HEK293T (cell line): ENCODE results near the gene MRPL39.

Source experiments
- CTCF ChIA-PET: fragments of 350-600 bp; formaldehyde crosslinking; extraction: SDS; loops from one replicate; lab custom pipeline; 2021; ENCODE audit warnings: antibody characterized with exemption, inconsistent platforms; lab: Yijun Ruan, JAX
- POLR2A ChIA-PET: fragments of 350-600 bp; formaldehyde crosslinking; extraction: SDS; loops from one replicate; lab custom pipeline; 2020; ENCODE audit warnings: antibody characterized with exemption, inconsistent platforms; lab: Yijun Ruan, JAX
- DNase-seq: peaks from one replicate; pipeline ENCODE4 v3.0.0; 2012; ENCODE audit warnings: mixed read lengths; ENCODE audit errors: extremely low spot score
- ARNT ChIP-seq: fragments of 450-650 bp; IDR thresholded peaks from 2 replicates; pipeline ENCODE4 v1.6.1; 2017; ENCODE audit warnings: mild to moderate bottlenecking
- BHLHE40 ChIP-seq: fragments of 450-650 bp; IDR thresholded peaks from 2 replicates; pipeline ENCODE4 v1.6.1; 2016; ENCODE audit warnings: mild to moderate bottlenecking, moderate library complexity, borderline replicate concordance
- CTBP1 ChIP-seq: fragments of 450-650 bp; IDR thresholded peaks from 2 replicates; pipeline ENCODE4 v1.6.1; 2016; ENCODE audit warnings: borderline replicate concordance
- ELF4 ChIP-seq: fragments of 450-650 bp; IDR thresholded peaks from 2 replicates; pipeline ENCODE4 v1.6.1; 2017; ENCODE audit warnings: antibody characterized with exemption
- FOXA1 ChIP-seq: fragments of 450-650 bp; IDR thresholded peaks from 2 replicates; pipeline ENCODE4 v1.6.1; 2016; ENCODE audit warnings: mild to moderate bottlenecking
- FOXK2 ChIP-seq: fragments of 450-650 bp; IDR thresholded peaks from 2 replicates; pipeline ENCODE4 v1.6.1; 2016; ENCODE audit warnings: mild to moderate bottlenecking
- FOXM1 ChIP-seq: fragments of 450-650 bp; IDR thresholded peaks from 2 replicates; pipeline ENCODE4 v1.6.1; 2017; ENCODE audit warnings: mild to moderate bottlenecking, borderline replicate concordance
- HDGF ChIP-seq: fragments of 450-650 bp; IDR thresholded peaks from 2 replicates; pipeline ENCODE4 v1.6.1; 2017; ENCODE audit warnings: antibody characterized with exemption, borderline replicate concordance
- L3MBTL2 ChIP-seq: fragments of 450-650 bp; conservative IDR thresholded peaks from 2 replicates; pipeline ENCODE4 v1.6.1; 2016; ENCODE audit warnings: mild to moderate bottlenecking
- LEF1 ChIP-seq: fragments of 450-650 bp; IDR thresholded peaks from 2 replicates; pipeline ENCODE4 v1.6.1; 2017; ENCODE audit warnings: mild to moderate bottlenecking, borderline replicate concordance
- NFRKB ChIP-seq: fragments of 450-650 bp; IDR thresholded peaks from 2 replicates; pipeline ENCODE4 v1.6.1; 2016; ENCODE audit warnings: mild to moderate bottlenecking, moderate library complexity
- SP1 ChIP-seq: fragments of 450-650 bp; IDR thresholded peaks from 2 replicates; pipeline ENCODE4 v1.6.1; 2017
- SUZ12 ChIP-seq: fragments of 450-650 bp; IDR thresholded peaks from 2 replicates; pipeline ENCODE4 v1.6.1; 2016; ENCODE audit warnings: mild to moderate bottlenecking
- TARDBP ChIP-seq: fragments of 450-650 bp; IDR thresholded peaks from 2 replicates; pipeline ENCODE4 v1.6.1; 2016
- ZNF384 ChIP-seq: fragments of 450-650 bp; IDR thresholded peaks from 2 replicates; pipeline ENCODE4 v1.6.1; 2016
- TF ChIP-seq, protein P1 (sequence below): fragments of 450-650 bp; IDR thresholded peaks from 2 replicates; pipeline ENCODE4 v1.6.1; 2016

Gene MRPL39

DNA sequence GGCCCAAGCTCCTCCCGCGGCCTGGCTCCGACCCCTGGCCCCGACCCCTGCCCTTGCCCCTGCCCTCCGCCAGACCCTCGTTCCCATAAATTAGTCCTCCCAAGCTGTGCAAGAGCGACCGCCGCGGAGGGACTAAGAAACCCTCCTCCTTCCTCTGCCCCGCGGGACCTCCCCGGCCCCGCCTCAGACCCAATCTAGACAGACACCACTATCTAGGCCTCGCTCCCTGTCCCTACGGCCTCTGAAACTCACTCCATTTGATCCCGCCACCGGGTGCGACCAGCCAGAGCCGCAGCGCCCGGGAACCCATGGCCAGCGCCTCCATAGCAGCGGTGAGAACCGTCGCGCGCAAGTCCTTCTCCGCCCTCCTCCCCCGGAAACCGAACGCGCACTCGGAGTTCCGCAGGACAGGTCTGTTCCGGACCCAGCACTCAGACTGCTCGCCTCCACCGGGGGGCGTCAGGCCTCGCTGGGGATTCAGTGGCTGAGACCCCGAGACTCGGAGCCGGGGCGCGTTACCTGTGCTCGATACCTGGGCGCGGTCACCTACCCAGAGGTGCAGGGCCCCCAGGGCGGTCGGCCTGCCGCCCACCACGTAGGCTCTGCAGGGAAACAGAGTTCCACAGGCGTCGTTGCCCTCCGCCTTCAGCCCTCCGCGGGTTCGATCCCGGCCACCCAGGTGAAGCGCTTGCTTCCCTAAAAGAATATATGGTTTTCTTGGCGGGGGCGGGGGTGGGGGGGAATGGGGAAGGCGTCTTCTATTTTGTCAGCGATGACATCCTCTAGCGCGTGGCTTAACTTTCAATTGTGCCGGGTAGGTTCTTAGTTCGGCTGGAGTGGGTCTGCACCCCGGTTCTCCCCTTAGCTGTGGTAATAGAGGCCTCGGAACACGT, at the start of gene MRPL39:
TSS of gene MRPL39 (minus strand) at position 331 of the 893 bp plus-strand sequence. CDS start at position 325, 6 bp downstream.
- no peak for TF ChIP-seq TARDBP
- TF ChIP-seq NFRKB, result 0 out of 2 replicates have a peak, but pooled peaks have one; percentile 30
- TF ChIP-seq FOXA1, result no peak
- no peak for TF ChIP-seq SUZ12
- TF ChIP-seq CTBP1, result peak; percentile 78; the same call in 1 of the 2 replicates
- no peak for TF ChIP-seq SP1
- TF ChIP-seq ELF4, result peak; percentile 42; the same call in 1 of the 2 replicates
- TF ChIP-seq HDGF, result no peak
- TF ChIP-seq ARNT, result no peak
- TF ChIP-seq FOXK2, result no peak
- no peak for TF ChIP-seq LEF1
- TF ChIP-seq L3MBTL2, result peak; percentile 70
- TF ChIP-seq FOXM1, result no peak
- TF ChIP-seq ZNF384, result no peak
- no peak for TF ChIP-seq BHLHE40
- TF ChIP-seq, protein P1, sequence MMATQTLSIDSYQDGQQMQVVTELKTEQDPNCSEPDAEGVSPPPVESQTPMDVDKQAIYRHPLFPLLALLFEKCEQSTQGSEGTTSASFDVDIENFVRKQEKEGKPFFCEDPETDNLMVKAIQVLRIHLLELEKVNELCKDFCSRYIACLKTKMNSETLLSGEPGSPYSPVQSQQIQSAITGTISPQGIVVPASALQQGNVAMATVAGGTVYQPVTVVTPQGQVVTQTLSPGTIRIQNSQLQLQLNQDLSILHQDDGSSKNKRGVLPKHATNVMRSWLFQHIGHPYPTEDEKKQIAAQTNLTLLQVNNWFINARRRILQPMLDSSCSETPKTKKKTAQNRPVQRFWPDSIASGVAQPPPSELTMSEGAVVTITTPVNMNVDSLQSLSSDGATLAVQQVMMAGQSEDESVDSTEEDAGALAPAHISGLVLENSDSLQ, result no peak
- ChIA-PET CTCF (interaction anchor here (0.8 to 1.6 kb wide), 3 partner anchors 9 to 105 kb away, joined by 3 to 13 read pairs (median 5); no protein-coding TSS in a partner anchor), POLR2A (interaction anchor here (0.8 to 1.6 kb wide), 3 partner anchors 127 to 563 kb away, joined by 3 to 6 read pairs (median 3); partner anchors contain the start of genes APP, ATP5PF and GABPA)
- DNase-seq, result peak; percentile 91

DNA sequence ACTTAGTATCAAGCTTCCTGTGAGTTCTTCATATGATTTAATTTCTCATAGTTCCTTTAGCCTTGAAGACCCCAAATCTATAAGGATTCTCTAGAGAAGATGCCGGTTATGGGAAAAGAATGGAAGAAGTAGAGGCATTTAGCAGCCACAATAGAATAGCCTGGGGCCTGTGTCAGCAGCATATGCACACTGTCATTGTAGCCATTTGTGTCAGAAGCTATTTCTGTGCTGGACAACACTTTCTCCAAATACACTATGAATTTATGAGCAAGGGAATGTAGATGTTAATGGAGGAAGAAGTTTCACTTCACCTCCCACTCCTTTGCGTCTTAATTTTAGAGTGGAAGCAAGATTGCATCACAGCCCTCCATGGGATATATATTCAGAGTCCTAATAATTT, 49.1 kb upstream of the MRPL39 start:
- CTCF ChIA-PET, result no interaction called here
- POLR2A ChIA-PET, result no interaction called here
- no peak for TF ChIP-seq SUZ12
- no peak for TF ChIP-seq CTBP1
- TF ChIP-seq FOXA1, result no peak
- TF ChIP-seq, protein P1, result no peak
- TF ChIP-seq ZNF384, result no peak
- no peak for TF ChIP-seq LEF1
- TF ChIP-seq FOXK2, result no peak
- no peak for TF ChIP-seq FOXM1
- no peak for TF ChIP-seq SP1
- TF ChIP-seq L3MBTL2, result no peak
- no peak for TF ChIP-seq TARDBP
- TF ChIP-seq ARNT, result no peak
- TF ChIP-seq BHLHE40, result no peak
- no peak for DNase-seq

DNA sequence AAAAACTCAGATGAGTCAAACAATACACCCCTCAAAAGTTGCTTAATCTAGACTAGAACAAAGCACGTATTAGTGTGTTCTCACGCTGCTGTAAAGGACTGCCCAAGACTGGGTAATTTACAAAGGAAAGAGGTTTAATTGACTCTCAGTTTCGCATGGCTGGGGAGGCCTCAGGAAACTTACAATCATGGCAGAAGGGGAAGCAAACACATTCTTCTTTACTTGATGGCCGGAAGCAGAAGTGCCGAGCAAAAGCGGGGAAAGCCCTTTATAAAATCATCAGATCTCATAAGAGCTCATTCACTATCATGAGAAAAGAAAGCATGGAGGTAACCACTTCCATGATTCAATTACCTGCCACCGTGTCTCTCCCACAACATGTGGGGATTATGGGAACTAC, 41.9 kb upstream of the MRPL39 start:
- ChIA-PET POLR2A (no interaction called here), CTCF (no interaction called here)
- no peak for DNase-seq
- TF ChIP-seq ARNT, result no peak
- TF ChIP-seq FOXM1, result no peak
- TF ChIP-seq FOXA1, result no peak
- no peak for TF ChIP-seq LEF1
- TF ChIP-seq, protein P1, result no peak
- no peak for TF ChIP-seq BHLHE40
- TF ChIP-seq TARDBP, result no peak
- TF ChIP-seq HDGF, result no peak
- no peak for TF ChIP-seq FOXK2
- no peak for TF ChIP-seq NFRKB
- no peak for TF ChIP-seq ZNF384
- TF ChIP-seq CTBP1, result no peak
- no peak for TF ChIP-seq SP1
- no peak for TF ChIP-seq L3MBTL2
- no peak for TF ChIP-seq SUZ12
- no peak for TF ChIP-seq ELF4

DNA sequence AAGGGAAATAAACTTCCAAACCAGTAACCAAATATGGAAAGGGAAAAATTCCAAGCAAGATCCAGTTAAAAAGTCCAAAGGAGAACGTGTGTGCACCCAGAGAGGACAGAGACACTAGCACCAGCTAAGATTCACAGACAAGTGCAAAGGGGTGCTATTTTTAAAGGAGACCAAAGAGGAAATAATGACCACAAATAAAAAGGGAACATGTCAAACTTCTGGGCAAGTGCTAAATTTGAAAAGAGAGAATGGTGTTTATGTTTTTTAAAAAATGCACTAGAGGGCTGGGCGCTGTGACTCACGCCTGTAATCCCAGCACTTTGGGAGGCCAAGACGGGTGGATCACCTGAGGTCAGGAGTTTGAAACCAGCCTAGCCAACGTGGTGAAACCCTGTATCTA, 40.4 kb upstream of the MRPL39 start:
- POLR2A ChIA-PET, result no interaction called here
- CTCF ChIA-PET, result no interaction called here
- no peak for DNase-seq
- TF ChIP-seq ELF4 (no peak), ARNT (no peak), SP1 (no peak), FOXA1 (no peak), L3MBTL2 (no peak), TARDBP (no peak)

GRCh38 chr21:25646474-25646873, 39.2 kb upstream of the MRPL39 start:
- no peak for TF ChIP-seq FOXM1
- no peak for TF ChIP-seq BHLHE40
- no peak for TF ChIP-seq CTBP1
- TF ChIP-seq HDGF, result no peak
- TF ChIP-seq LEF1, result no peak
- TF ChIP-seq ZNF384, result no peak
- no peak for TF ChIP-seq ELF4
- no peak for TF ChIP-seq FOXA1
- TF ChIP-seq SUZ12, result no peak
- no peak for TF ChIP-seq TARDBP
- TF ChIP-seq, protein P1, result no peak
- TF ChIP-seq L3MBTL2, result no peak
- TF ChIP-seq SP1, result no peak
- TF ChIP-seq NFRKB, result no peak
- TF ChIP-seq FOXK2, result no peak
- TF ChIP-seq ARNT, result no peak
- POLR2A ChIA-PET, result no interaction called here
- CTCF ChIA-PET, result no interaction called here

More at GRCh38 chr21:25646474-25646873, 39.2 kb upstream of the MRPL39 start:
- no peak for DNase-seq
